ENCODE data around the gene NAA38.

Gene NAA38, protein sequence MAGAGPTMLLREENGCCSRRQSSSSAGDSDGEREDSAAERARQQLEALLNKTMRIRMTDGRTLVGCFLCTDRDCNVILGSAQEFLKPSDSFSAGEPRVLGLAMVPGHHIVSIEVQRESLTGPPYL

GRCh38 chr17:7856811-7857712, at the start of gene NAA38:
NAA38 (minus strand) TSS chr17:7857559; CDS start chr17:7857463, 96 bp downstream.
- H3K27me3 ChIP-seq (ENCODE audit: control insufficient read depth, insufficient read depth, low read length) = peaks cover 48% of the 10 kb centered on the region
- peak within 1 kb of the TSS; percentile 87 for H3K9ac ChIP-seq (ENCODE audit: low read length)
- peak within 1 kb of the TSS; percentile 80 for H3K4me3 ChIP-seq (ENCODE audit: low read length)
- peaks cover 23% of the 10 kb centered on the region for H3K4me1 ChIP-seq (ENCODE audit: control insufficient read depth, low read depth, low read length)
- H3K9me3 ChIP-seq (ENCODE audit: control insufficient read depth, low read depth, low read length) = no peaks in the 10 kb centered on the region
- no peaks in the 10 kb centered on the region for H3K36me3 ChIP-seq (ENCODE audit: control insufficient read depth, low read depth, low read length)
- H3K27ac ChIP-seq (ENCODE audit: low read length) = peak within 1 kb of the TSS; percentile 86

GRCh38 chr17:7903154-7904103, 46.1 kb upstream of the NAA38 start:
- peaks cover 5% of the 10 kb centered on the region for H3K36me3 ChIP-seq (ENCODE audit: control insufficient read depth, low read depth, low read length)
- no peak overlapping the region for H3K27ac ChIP-seq (ENCODE audit: low read length)
- H3K4me3 ChIP-seq (ENCODE audit: low read length) = no peak overlapping the region
- H3K4me1 ChIP-seq (ENCODE audit: control insufficient read depth, low read depth, low read length) = no peaks in the 10 kb centered on the region
- no peak overlapping the region for H3K9ac ChIP-seq (ENCODE audit: low read length)
- no peaks in the 10 kb centered on the region for H3K9me3 ChIP-seq (ENCODE audit: control insufficient read depth, low read depth, low read length)
- no peaks in the 10 kb centered on the region for H3K27me3 ChIP-seq (ENCODE audit: control insufficient read depth, insufficient read depth, low read length)

GRCh38 chr17:7897773-7898172, 40.4 kb upstream of the NAA38 start:
- H3K36me3 ChIP-seq (ENCODE audit: control insufficient read depth, low read depth, low read length) = peaks cover 10% of the 10 kb centered on the region

DNA sequence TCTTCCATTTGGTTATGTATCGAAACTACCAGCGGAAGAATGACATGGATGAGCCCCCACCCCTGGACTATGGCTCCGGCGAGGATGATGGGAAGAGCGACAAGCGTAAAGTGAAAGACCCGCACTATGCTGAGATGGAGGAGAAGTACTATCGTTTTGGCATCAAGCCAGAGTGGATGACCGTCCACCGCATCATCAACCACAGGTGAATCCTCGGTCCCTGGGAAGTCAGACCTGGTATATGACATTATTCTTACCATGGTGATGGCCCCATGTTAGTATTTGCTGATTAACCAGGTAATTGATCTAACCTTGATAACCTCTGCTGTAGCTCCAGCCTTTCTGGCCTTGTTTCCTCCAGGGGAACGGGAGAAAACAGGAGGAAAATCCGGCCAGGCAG, 39.7 kb upstream of the NAA38 start:
- no peak overlapping the region for H3K9ac ChIP-seq (ENCODE audit: low read length)
- no peak overlapping the region for H3K27ac ChIP-seq (ENCODE audit: low read length)
- H3K9me3 ChIP-seq (ENCODE audit: control insufficient read depth, low read depth, low read length) = no peaks in the 10 kb centered on the region
- H3K4me3 ChIP-seq (ENCODE audit: low read length) = no peak overlapping the region
- H3K36me3 ChIP-seq (ENCODE audit: control insufficient read depth, low read depth, low read length) = peaks cover 10% of the 10 kb centered on the region
- no peaks in the 10 kb centered on the region for H3K4me1 ChIP-seq (ENCODE audit: control insufficient read depth, low read depth, low read length)
- H3K27me3 ChIP-seq (ENCODE audit: control insufficient read depth, insufficient read depth, low read length) = no peaks in the 10 kb centered on the region

More at GRCh38 chr17:7897773-7898172, 40.4 kb upstream of the NAA38 start:
- Histone ChIP-seq H3K27me3 (ENCODE audit: control insufficient read depth, insufficient read depth, low read length) (no peaks in the 10 kb centered on the region), H3K4me1 (ENCODE audit: control insufficient read depth, low read depth, low read length) (no peaks in the 10 kb centered on the region), H3K9ac (ENCODE audit: low read length) (no peak overlapping the region), H3K27ac (ENCODE audit: low read length) (no peak overlapping the region), H3K4me3 (ENCODE audit: low read length) (no peak overlapping the region), H3K9me3 (ENCODE audit: control insufficient read depth, low read depth, low read length) (no peaks in the 10 kb centered on the region)

GRCh38 chr17:7894866-7895265, 37.5 kb upstream of the NAA38 start:
- no peaks in the 10 kb centered on the region for H3K27me3 ChIP-seq (ENCODE audit: control insufficient read depth, insufficient read depth, low read length)
- H3K9me3 ChIP-seq (ENCODE audit: control insufficient read depth, low read depth, low read length) = no peaks in the 10 kb centered on the region
- H3K27ac ChIP-seq (ENCODE audit: low read length) = no peak overlapping the region
- H3K9ac ChIP-seq (ENCODE audit: low read length) = no peak overlapping the region
- H3K4me3 ChIP-seq (ENCODE audit: low read length) = no peak overlapping the region
- peaks cover 10% of the 10 kb centered on the region for H3K36me3 ChIP-seq (ENCODE audit: control insufficient read depth, low read depth, low read length)
- H3K4me1 ChIP-seq (ENCODE audit: control insufficient read depth, low read depth, low read length) = no peaks in the 10 kb centered on the region

DNA sequence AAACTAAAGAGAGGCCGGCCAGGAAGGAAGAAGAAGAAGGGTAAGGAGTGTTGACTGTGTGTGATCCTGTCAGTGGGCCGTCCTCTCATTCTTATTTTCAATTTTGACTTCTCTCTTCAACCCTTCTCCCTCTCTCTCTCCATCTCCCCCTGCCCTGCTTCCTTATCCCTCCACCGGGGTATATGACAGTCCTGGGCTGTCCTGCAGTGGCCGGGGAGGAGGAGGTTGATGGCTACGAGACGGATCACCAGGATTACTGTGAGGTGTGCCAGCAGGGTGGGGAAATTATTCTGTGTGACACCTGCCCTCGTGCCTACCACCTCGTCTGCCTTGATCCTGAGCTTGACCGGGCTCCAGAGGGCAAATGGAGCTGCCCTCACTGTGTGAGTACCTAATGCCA, 36.9 kb upstream of the NAA38 start:
- Histone ChIP-seq H3K4me3 (ENCODE audit: low read length) (no peak overlapping the region), H3K36me3 (ENCODE audit: control insufficient read depth, low read depth, low read length) (peaks cover 10% of the 10 kb centered on the region), H3K9me3 (ENCODE audit: control insufficient read depth, low read depth, low read length) (no peaks in the 10 kb centered on the region), H3K9ac (ENCODE audit: low read length) (no peak overlapping the region), H3K27ac (ENCODE audit: low read length) (no peak overlapping the region), H3K4me1 (ENCODE audit: control insufficient read depth, low read depth, low read length) (peaks cover 5% of the 10 kb centered on the region), H3K27me3 (ENCODE audit: control insufficient read depth, insufficient read depth, low read length) (no peaks in the 10 kb centered on the region)

- Histone ChIP-seq H3K27ac (ENCODE audit: low read length) (no peak overlapping the region), H3K36me3 (ENCODE audit: control insufficient read depth, low read depth, low read length) (peaks cover 10% of the 10 kb centered on the region), H3K9ac (ENCODE audit: low read length) (no peak overlapping the region), H3K4me3 (ENCODE audit: low read length) (no peak overlapping the region), H3K27me3 (ENCODE audit: control insufficient read depth, insufficient read depth, low read length) (no peaks in the 10 kb centered on the region), H3K9me3 (ENCODE audit: control insufficient read depth, low read depth, low read length) (no peaks in the 10 kb centered on the region), H3K4me1 (ENCODE audit: control insufficient read depth, low read depth, low read length) (peaks cover 13% of the 10 kb centered on the region)
Measured at GRCh38 chr17:7893187-7893880, 36.0 kb upstream of the NAA38 start.

- H3K9ac ChIP-seq (ENCODE audit: low read length) = no peak overlapping the region
- no peaks in the 10 kb centered on the region for H3K36me3 ChIP-seq (ENCODE audit: control insufficient read depth, low read depth, low read length)
- no peak overlapping the region for H3K27ac ChIP-seq (ENCODE audit: low read length)
- H3K4me3 ChIP-seq (ENCODE audit: low read length) = no peak overlapping the region
- H3K4me1 ChIP-seq (ENCODE audit: control insufficient read depth, low read depth, low read length) = peaks cover 24% of the 10 kb centered on the region
- H3K9me3 ChIP-seq (ENCODE audit: control insufficient read depth, low read depth, low read length) = no peaks in the 10 kb centered on the region
- peaks cover 18% of the 10 kb centered on the region for H3K27me3 ChIP-seq (ENCODE audit: control insufficient read depth, insufficient read depth, low read length)
Measured at GRCh38 chr17:7889166-7889955, 32.0 kb upstream of the NAA38 start.

- Histone ChIP-seq H3K4me1 (ENCODE audit: control insufficient read depth, low read depth, low read length) (peaks cover 31% of the 10 kb centered on the region), H3K9me3 (ENCODE audit: control insufficient read depth, low read depth, low read length) (no peaks in the 10 kb centered on the region), H3K27me3 (ENCODE audit: control insufficient read depth, insufficient read depth, low read length) (peaks cover 18% of the 10 kb centered on the region), H3K9ac (ENCODE audit: low read length) (peak within 1 kb of the TSS; percentile 34), H3K36me3 (ENCODE audit: control insufficient read depth, low read depth, low read length) (no peaks in the 10 kb centered on the region), H3K27ac (ENCODE audit: low read length) (no peak within 1 kb of the TSS), H3K4me3 (ENCODE audit: low read length) (peak within 1 kb of the TSS; percentile 66)
Measured at GRCh38 chr17:7888184-7888920, 31.0 kb upstream of the NAA38 start, which contains the start of gene CHD3. CHD3 (plus strand) TSS chr17:7888789; CDS start chr17:7889001, 212 bp downstream.

All from iPS-18a (cell line).